OCI-M2 (cell line): Measurements from ENCODE around the gene ETV5.

Experiments
- DNase-seq: peaks from one replicate; lab custom pipeline; 2025; ENCODE audit not compliant: unreplicated experiment; lab: John Stamatoyannopoulos, UW

Gene ETV5

DNA sequence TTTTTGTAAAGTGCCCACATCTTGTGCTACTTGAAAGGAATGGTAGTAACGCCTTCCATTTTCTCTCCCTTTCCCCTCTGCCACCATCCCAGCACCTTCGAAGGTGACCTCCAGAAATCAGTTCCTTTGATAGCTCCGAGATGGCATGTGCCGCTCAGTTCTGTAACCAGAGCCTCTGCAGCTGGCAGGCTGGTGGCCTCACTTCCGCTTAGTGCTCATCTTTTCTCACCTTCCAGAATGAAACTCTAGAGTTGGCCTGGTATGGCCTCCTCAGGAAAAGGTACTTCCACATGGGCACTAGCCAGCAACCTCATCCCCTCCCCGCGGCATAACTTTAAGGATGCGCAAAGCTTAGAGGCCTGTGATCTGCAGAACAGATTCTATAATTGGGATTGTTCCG lies 38.8 kb downstream of the ETV5 start:
- DNase-seq = no peak

DNA sequence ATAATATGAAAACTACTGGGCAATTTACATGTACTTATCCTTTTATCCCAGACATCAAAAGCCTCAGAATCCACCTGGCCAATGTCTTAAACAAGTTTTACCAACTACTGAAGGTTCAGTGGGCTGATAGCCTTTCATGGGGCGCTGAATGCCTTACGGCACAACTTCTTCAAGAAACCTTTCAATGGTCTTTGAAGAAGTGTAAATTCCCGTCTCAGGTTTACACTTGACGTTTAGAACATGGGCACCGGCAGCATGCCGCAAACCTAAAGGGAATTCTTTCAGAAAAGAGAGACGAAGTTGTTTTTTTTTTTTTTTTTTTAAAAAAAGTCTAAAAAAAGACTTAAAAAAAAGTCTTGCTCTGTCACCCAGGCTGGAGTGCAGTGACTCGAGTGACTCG lies 39.7 kb downstream of the ETV5 start:
- DNase-seq = no peak

DNA sequence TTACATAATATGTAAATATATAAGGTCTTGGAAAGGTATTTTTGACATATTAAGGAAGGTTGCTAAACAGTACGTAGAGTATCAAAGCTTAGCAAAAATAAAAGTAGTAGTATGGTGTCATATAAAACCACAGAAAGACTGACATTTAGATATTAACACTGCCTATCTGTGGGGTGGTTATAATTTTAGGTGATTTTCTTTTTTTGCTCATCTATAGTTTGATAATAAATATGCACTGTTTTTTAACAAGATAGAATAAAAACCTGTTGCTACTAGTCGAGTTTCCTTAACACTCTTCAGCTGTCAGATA lies 40.7 kb downstream of the ETV5 start:
- no peak for DNase-seq

DNA sequence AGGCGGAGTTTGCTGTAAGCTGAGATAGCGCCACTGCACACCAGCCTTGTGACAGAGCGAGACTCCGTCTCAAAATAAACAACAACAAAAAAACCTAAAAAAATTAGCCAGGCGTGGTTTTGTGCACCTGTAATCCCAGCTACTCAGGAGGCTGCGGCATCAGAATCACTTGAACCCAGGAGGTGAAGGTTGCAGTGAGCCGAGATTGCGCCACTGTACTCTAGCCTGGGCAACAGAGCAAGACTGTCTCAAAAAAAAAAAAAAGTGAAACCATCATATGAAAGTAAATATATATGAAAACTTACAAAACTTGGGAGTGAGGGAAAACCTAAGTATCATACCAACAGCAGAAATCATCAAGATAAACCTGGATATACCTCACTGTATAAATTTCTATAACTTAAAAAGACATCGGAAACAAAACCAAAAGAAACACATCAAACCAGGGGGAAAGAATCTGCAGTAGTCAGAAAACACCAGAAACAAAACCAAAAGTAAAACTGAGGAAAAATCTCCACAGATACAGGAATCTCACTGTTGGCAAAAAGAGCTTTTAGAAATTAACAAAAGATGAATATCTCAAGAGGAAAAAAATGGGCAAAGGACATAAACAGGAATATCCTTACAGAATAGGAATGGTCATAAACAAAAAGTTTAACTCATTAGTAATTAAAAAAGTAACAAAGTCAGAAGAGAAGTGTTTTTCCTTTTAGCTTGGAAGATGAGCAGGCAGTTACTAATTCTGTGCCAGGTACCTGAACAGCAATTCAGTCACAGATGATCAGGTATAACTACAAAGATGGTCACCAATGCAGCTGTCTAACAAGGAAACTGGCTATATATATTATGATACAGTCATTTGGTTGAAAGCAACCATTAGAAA lies 41.3 kb downstream of the ETV5 start:
- DNase-seq = no peak

DNA sequence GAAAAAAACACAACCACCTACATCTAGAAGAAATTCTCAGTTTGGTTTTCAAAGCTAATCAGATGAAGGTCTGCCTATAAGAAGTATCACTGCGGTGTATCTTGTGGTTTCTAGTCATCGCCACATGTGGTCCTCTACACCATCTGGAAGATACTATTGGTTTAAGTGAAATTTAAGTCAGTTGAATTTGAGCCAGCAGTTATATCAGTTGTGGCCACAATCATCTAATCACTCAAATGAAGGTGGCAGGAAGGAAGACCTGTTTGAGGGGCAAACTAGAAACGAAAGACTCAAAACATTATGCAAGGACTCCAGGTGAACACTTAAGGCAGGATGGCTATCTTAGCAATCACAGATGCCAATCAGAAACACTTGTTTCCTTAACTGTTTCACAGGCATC lies 48.7 kb downstream of the ETV5 start:
- DNase-seq = no peak

DNA sequence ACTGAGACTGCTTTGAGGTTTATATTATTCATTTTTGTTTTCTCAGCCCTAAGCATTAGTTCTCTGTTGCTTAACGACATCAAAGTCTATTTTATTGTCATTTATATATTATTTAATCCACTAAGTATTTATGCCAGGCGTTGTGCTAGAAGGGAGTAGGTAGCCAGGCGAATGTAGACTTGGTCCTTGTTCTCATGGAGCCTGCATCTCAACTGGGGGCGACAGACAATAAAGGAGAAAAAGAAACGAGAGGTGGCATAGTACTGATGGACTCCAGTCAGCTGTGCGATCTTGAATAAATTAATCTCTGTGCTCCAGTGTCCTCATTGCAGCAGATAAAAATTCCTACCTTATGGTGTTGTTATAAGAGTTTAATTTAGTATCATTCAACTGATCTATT lies 49.7 kb downstream of the ETV5 start:
- no peak for DNase-seq

DNA sequence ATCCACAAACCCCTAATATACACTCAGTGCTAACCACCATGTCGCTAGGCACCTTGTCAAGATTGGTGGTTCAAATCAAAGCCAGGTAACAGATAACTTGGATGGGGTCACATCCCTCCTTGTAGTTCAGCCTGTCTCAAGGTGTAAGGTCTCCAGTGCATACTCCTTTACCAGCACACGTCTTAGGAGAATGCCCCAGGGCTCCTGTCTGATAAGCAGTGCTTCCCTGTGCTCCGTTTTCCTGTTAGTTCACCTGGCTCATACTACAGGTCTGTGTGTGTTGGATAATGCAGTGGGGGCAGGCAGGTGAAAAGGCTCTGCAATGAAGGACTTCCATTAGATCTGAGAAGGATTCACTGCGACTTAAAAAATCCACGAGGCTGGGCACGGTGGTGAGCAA lies 50.7 kb downstream of the ETV5 start:
- DNase-seq = no peak

DNA sequence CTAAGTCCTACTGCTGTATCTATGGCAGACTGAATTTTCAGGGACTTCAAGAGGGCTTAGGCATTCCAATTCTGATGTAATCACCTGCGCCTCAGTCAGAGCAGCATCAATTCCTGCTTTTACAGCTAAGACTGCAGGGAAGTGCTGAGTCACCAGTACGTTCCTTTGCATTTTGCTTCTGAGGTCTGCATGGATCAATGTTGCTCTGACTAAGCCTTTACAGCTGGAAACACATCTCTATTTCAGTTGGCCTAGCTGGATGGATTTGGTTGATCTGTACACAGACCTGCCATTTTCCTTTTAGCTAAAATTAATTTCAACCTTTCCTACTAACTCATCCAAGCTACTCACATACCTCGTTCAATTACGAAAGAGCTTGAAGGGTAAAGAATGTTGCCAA lies 51.3 kb downstream of the ETV5 start:
- DNase-seq = no peak

DNA sequence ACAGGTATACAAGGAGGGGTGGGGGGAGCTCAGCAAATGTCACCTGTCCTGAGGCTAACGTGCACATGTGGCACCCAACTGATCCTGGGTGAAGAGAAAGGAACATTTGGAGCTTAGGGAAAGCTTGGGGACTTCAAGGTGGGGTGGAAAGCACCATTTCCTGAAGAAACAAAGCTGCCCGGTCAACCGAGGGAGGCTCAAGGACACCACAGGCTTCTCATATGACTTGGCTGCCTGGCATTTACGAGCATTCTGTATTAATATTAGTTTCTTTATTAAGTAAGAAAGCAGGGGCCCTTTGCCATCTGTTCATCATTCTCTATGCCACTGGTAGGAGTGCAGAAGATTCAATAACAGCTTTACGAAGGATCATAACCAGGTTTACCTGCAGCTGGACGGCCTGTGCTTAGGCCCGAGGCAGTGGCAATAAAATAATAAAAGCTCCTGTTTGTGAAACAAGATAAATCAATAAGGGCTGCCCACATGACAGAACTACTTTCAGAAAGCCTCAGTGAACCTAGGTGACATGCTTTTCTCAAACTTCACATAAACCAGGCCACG lies 54.0 kb downstream of the ETV5 start:
- DNase-seq = no peak

DNA sequence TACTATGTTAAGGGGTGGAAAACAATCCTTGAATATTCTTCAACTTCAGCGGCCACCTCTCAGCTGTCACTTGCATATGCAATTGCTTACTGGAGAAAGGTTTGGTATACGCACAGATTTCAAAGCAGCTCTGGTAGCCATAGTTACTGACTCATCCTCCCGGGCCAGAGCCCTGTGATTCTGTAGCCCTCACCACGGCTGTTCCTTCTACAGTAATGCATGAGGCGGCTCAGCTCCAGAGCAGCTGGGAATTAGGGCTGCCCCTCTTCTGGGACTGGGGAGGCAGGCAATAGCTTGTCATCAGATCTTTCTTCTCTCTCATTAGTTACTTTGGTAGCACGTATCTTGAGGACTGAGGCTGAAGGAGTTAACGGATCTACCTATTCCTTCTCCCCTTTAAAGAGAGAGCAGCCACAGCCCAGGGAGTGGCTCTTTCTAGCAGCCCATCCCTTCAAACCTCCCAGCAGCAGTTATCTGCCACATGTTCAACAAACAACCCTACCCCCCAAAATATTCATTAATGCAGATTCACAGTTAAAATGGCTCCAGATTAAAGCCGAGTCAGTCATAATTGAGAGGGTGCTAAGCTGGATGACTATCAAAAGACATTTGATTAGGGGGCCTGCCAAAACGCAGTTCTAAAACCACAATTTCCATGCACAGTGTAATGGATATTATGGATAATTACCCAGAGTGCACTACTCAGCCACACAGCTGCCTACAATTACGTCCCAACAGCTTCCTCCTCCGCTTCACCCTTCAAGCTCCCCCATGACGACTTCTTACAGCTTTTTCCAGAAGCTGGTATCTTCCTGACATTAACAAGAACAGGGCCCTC lies 54.7 kb downstream of the ETV5 start:
- DNase-seq = no peak

DNA sequence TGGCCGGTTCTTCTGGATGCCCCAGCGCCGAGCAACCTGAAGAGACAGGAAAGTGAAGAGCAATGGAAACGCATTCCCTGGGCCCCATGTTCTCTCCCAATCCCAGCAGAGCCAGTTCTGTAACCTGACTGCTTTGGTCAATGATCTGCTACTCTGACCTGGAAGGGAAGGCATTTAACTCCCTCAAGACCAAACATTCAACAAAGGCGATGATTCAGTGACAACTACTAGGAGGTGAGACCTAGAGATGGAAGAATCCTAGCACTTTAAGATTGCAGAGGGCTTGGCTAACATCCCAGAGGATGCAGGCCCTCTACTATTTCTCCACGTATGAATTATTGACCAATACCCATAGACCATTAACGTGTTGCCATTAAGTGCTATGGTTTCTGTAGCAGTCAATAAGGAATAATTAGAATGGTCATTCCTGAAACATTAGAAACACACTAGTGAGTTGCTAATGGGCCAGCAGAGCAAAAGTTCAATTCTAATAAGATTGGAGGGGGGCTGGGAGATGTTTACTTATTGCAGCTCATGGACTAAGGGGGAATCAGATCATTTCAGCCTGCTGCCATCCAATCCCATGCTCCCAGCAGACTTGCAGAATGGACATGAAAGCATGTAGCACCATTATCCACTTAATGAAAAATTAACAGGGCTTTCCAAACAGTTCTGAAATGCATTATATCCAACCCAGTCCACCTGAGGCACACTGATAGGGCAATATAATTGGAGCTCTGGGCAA lies 56.6 kb downstream of the ETV5 start:
- DNase-seq = no peak

DNA sequence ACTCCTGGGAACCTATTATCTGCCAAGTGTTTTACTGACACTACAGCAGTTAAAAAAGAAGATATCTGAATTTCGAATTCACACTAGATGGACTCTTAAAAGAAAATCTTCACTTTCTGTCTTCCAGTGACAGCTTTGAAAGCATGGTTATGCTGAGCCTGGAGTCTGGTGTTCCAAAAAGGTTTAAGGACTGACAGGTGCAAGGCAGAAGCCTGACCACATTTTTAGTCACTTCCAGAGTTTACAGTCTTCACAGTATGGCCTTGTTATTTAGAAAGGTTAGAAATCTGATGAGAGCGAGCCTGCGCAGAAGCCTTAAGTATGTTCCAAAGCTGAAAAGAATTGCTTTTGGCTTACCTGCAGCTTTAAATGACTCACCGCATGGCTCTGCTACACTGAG lies 59.9 kb downstream of the ETV5 start:
- DNase-seq = no peak

DNA sequence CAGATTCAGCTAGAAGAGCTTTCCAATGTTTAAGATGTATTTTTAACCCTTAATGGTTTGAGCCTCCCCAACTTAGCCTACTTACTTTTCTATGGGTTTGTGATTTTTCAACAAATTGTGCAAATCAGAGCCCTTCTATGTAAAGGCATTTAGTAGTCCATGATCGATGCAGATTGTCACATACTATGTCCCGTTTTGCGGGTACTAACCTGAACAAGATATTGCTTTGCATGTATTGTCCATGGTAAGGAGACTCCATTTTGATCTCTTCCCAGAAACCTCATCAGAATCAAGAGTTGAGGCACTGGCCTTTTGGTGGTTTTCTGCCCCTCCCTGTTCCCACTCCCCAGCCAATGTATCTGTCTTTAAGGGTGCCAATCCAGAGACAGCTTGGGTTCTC lies 60.8 kb downstream of the ETV5 start:
- no peak for DNase-seq

DNA sequence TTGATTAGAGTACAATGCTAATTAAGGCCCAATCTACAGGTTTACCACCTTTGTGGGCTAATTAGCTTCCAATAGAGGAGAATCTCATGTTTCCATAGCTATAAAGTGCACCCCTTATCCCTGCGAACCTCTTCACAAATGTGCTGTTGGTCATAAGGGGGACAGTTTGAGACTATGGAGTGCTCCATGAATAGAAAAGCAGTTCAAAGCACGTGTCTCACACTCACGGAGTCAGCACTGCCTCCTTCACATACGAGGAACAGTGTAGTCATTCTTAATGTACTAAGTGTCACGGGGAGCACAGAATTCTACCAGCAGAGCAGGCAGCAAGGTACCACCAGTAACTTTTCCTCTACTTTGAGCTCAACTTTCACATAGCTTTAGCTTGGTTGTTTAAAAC lies 62.1 kb downstream of the ETV5 start:
- DNase-seq = no peak

DNA sequence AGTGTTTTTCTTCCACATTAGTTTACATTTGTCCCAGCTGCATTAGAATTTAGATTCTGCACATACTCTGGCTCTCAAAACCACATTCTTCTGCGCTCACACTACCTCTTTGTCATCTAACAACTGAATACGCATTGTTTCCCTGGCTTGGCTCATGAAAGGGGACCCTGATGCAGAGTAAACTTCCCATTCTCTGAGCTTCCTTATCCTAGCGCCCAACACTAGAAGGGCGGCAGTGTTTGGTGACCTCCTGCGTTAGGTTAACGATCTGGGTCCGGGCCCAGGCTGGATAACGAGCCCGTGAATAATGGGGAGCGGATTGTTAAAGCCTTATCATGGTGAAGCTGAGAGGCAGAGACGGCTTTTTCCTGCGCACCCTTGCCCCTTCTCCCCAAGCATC lies 63.9 kb downstream of the ETV5 start:
- DNase-seq = no peak

DNA sequence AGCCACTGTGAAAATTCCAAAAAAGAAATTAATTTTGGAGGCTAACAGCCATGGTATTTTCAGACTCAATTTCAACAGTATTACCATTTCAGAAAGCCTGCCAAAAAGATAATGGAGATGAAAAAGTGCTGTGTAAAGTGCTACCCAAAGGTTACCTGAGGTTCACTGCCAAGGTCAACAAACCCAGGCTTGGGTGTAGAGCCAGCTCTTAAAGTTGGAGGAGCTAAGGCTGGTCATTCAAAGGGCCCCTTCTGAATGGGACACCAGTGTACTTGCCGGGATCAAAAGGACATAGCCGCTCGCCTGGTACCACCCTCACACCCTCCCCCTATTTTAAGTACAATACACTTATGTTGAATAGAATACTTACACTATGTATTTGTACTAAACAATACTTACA lies 64.5 kb downstream of the ETV5 start:
- DNase-seq = no peak

DNA sequence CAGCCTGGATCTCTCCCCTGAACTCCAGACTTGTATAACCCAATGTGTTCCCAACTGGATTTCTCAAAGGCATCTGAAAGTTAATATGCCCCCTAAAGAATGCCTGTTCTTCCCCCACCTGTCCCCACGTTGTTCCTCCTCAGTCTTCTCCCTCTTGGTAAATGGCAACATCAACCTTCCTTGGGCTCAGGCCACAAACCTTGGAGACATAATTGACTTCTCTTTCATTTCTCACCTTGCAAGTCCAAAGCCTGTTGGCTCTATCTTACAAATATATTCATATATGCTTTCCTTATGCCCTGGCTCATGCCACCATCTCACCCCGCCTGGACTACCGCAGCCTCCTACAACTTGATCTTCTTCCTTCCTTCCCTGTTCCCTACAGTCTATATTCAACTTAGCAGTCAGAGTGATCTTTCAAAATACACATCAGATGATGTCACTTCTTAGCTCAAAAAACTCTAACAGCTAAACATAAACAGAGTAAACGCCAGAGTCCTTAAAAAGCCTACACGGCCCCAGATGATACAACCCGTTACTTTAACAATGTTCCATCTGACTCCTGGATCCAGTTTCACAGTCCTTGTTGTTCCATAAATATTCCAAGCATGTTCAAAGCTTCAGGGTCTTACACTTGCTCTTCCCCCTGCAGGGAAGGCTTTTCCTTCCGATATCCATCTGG lies 66.2 kb downstream of the ETV5 start:
- DNase-seq = no peak

DNA sequence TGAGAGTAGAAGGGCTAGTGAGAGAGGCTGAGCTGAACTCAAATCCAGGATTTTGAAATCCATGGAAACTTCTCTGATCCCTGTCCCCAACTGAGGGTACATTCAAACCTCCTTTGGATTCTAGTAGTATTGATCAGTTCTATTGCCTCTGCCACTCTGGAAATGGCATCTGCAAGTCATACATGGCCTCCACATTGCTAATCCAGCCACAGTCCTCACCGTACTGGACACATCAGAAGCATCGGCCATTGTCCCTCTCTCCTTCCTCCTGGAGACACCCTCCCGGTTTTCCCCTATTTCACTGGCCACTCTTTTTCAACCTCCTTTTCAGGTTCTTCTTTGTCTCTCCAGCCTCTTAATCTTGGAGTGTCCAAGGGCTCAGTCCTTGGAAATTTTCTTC lies 66.9 kb downstream of the ETV5 start:
- no peak for DNase-seq

DNA sequence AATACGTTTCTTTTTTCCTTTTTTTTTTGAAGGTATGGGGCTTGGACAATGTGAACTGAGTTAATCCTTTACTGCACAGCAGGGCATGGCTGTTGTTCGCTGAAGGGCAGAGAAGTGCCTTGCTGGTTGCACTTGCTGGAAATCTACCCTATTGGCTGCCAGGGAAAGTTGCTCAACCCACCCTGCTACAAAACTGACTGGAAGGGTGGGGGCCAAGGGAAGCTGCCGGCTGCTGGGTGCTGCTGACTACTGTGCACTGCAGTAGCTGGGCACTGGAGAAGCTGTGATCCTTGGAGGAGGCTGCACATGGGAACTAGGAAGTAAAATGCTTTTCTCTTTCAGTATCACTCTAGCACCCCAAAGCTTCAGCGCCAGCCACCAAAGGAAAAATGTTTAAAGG lies 70.5 kb downstream of the ETV5 start:
- DNase-seq = no peak

DNA sequence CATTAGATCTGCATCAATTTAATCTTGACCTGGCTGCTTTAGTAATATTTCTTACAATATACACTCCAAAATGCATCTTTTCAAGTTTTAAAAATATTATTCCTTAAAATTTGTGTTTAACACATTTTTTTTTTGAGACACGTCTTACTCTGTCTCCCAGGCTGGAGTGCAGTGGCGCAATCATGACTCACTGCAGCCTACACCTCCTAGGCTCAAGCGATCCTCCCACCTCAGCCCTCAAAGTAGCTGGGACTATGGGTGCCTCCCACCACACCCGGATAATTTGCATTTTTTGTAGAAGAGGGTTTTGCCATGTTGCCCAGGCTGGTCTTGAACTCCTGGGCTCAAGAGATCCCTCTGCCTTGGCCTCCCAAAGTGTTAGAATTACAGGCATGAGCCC lies 73.6 kb downstream of the ETV5 start:
- no peak for DNase-seq

DNA sequence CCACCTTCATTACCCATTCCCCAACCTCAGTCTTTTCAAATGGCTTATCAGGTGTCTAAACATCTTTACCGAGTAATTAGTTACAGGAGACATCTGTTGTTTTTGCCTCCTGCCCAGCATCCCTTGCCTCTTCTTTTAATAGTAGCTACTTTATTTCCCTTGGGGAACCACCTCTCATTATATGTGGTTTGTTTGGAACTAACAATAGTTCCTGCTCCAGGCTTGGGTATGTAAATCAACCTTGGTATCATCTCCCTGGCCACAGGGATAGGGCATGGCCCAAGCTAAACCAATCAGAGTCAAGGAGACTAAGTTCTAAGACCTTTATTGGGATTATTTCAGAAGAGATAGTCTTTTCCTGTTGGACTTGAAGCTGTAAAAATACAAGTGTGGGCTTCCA lies 76.6 kb downstream of the ETV5 start:
- DNase-seq = no peak
